NCI-H1105 treated with DMSO at 0.1 percent for 48 hours (cell line): ENCODE measurements around the gene TRIP13.
"Not testable (repeated sequence)": the region's sequence is repeated elsewhere in the genome, so short reads cannot be mapped to it uniquely, and the experiment has no call there.

Experiments used
- DNase-seq: peaks from one replicate; lab custom pipeline; 2025; lab: John Stamatoyannopoulos, UW

TRIP13 gene

GRCh38 chr5:892394-893136 lies at the start of gene TRIP13, which contains the start of gene BRD9:
Gene TRIP13 (plus strand): TSS chr5:892884. CDS start chr5:892999, 115 bp downstream.
Gene BRD9 (minus strand): TSS chr5:892801. CDS start chr5:892657, 144 bp downstream.
- DNase-seq: peak; percentile 68

GRCh38 chr5:843371-843770 lies 49.3 kb upstream of the TRIP13 start:
- DNase-seq: not testable (repeated sequence)

GRCh38 chr5:843926-844325 lies 48.8 kb upstream of the TRIP13 start:
- DNase-seq: not testable (repeated sequence)

- DNase-seq: not testable (repeated sequence)
Observed at GRCh38 chr5:844426-844825, 48.3 kb upstream of the TRIP13 start.

GRCh38 chr5:845031-845675 lies 47.5 kb upstream of the TRIP13 start:
- not testable (repeated sequence) for DNase-seq

GRCh38 chr5:845676-846601 lies 46.7 kb upstream of the TRIP13 start:
- DNase-seq: not testable (repeated sequence)

- DNase-seq: not testable (repeated sequence)
Observed at GRCh38 chr5:846602-847091, 46.0 kb upstream of the TRIP13 start.

GRCh38 chr5:847212-847611 lies 45.5 kb upstream of the TRIP13 start:
- DNase-seq: not testable (repeated sequence)

GRCh38 chr5:847736-848135 lies 44.9 kb upstream of the TRIP13 start:
- not testable (repeated sequence) for DNase-seq

GRCh38 chr5:848671-849111 lies 44.0 kb upstream of the TRIP13 start:
- no peak for DNase-seq

GRCh38 chr5:849651-850301 lies 42.9 kb upstream of the TRIP13 start:
- DNase-seq: no peak

- DNase-seq: peak; percentile 47
Observed at GRCh38 chr5:850511-851006, 42.1 kb upstream of the TRIP13 start, which contains the start of gene ZDHHC11. Gene ZDHHC11 (minus strand): TSS chr5:850986. CDS start chr5:850602, 384 bp downstream.

- no peak for DNase-seq
Observed at GRCh38 chr5:851076-851475, 41.6 kb upstream of the TRIP13 start.

GRCh38 chr5:851553-851952 lies 41.1 kb upstream of the TRIP13 start:
- DNase-seq: no peak

GRCh38 chr5:852018-852417 lies 40.7 kb upstream of the TRIP13 start:
- no peak for DNase-seq

GRCh38 chr5:852431-853401 lies 40.0 kb upstream of the TRIP13 start:
- no peak for DNase-seq

GRCh38 chr5:853416-854090 lies 39.1 kb upstream of the TRIP13 start:
- DNase-seq: not testable (repeated sequence)

GRCh38 chr5:854217-854616 lies 38.5 kb upstream of the TRIP13 start:
- DNase-seq: no peak
